SH-SY5Y (cell line): Measurements from ENCODE around the gene FAM234A.

Experiments used
- GATA2 ChIP-seq: IDR thresholded peaks from 2 replicates; pipeline ENCODE4 v1.6.1; 2011; ENCODE audit warnings: mild to moderate bottlenecking, low read depth, low read length
- GATA3 ChIP-seq: IDR thresholded peaks from 2 replicates; pipeline ENCODE4 v1.6.1; 2011; ENCODE audit warnings: low read depth, mild to moderate bottlenecking, low read length, moderate library complexity

DNA sequence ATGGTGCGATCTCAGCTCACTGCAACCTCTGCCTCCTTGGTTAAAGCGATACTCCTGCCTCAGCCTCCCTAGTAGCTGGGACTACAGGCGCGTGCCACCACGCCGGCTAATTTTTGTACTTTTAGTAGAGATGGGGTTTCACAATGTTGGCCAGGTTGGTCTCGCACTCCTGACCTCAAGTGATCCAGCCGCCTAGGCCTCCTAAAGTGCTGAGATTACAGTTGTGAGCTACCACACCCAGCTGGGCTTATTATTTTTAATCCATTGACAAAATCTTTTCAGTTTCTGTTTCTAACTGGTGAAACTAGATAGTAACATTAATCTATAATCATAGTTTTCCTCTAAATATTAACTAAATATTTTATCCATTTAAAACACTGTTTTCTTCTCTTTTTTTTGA, 5.9 kb downstream of the FAM234A start:
- TF ChIP-seq GATA3 (no peak), GATA2 (no peak)
